Fibroblast of lung (primary cell): Measurements from ENCODE around the gene FKBP2. TPM values are rescaled to one million over a fixed set of nuclear protein-coding genes. Genes with fewer than 3 reads are reported as not detected.

Experiments
- DNase-seq, 2 donors: peaks; one replicate each; pipeline versions ENCODE4 v3.0.0 to v3.0.0-alpha.2; 2010; ENCODE audit warnings: low read depth in 2 of 2
- H2AFZ ChIP-seq: 2 replicates; pipeline ENCODE4 v1.5.1; 2012; ENCODE audit warnings: low read length, control low read depth, inconsistent platforms
- H3K27ac ChIP-seq: 2 replicates; pipeline ENCODE4 v1.5.1; 2011; ENCODE audit warnings: low read length, control low read depth; ENCODE audit not compliant: insufficient read depth
- H3K27me3 ChIP-seq: 2 replicates; pipeline ENCODE4 v1.5.1; 2011; ENCODE audit warnings: mild to moderate bottlenecking, low read length; ENCODE audit not compliant: control insufficient read depth, insufficient read depth
- H3K36me3 ChIP-seq: 2 replicates; pipeline ENCODE4 v1.5.1; 2011; ENCODE audit warnings: low read length; ENCODE audit not compliant: control insufficient read depth, insufficient read depth
- H3K4me1 ChIP-seq: 2 replicates; pipeline ENCODE4 v1.5.1; 2011; ENCODE audit warnings: low read length; ENCODE audit not compliant: control insufficient read depth, insufficient read depth; ENCODE audit errors: extremely low read depth
- H3K4me2 ChIP-seq: 2 replicates; pipeline ENCODE4 v1.5.1; 2011; ENCODE audit warnings: low read length, control low read depth; ENCODE audit not compliant: insufficient read depth; ENCODE audit errors: extremely low read depth
- H3K4me3 ChIP-seq, 4 experiments: fragments of 200-600 bp in 1 of 4; sonication (generic) in 1 of 4; replicated peaks in 1 of 4; 2 replicates each; pipeline ENCODE4 v1.5.1; 2011 to 2016; ENCODE audit warnings: low read length in 4 of 4, low read depth in 3 of 4, mild to moderate bottlenecking in 3 of 4, control low read depth in 2 of 4, inconsistent platforms in 1 of 4, mixed read lengths in 1 of 4; ENCODE audit not compliant: insufficient read depth in 1 of 4; ENCODE audit errors: control extremely low read depth in 1 of 4
- H3K79me2 ChIP-seq: 2 replicates; pipeline ENCODE4 v1.5.1; 2012; ENCODE audit warnings: mild to moderate bottlenecking, low read length, inconsistent platforms; ENCODE audit not compliant: control insufficient read depth, insufficient read depth
- H3K9ac ChIP-seq: 2 replicates; pipeline ENCODE4 v1.5.1; 2011; ENCODE audit warnings: mild to moderate bottlenecking, low read length, control low read depth; ENCODE audit not compliant: insufficient read depth
- H3K9me3 ChIP-seq: 2 replicates; pipeline ENCODE4 v1.5.1; 2012; ENCODE audit warnings: low read depth, low read length; ENCODE audit not compliant: control insufficient read depth, insufficient read depth
- H4K20me1 ChIP-seq: 2 replicates; pipeline ENCODE4 v1.5.1; 2011; ENCODE audit warnings: low read length; ENCODE audit not compliant: control insufficient read depth, insufficient read depth; ENCODE audit errors: extremely low read depth
- EZH2 ChIP-seq: IDR thresholded peaks from 2 replicates; pipeline ENCODE4 v1.5.1; 2012; ENCODE audit warnings: low read length, control low read depth, mild to moderate bottlenecking; ENCODE audit errors: missing control alignments
- polyA plus RNA-seq, 2 donors: library from polyadenylated mRNA; depleted of rRNA in 1 of 2; stranded (reverse) in 1 of 2; unstranded in 1 of 2; fragments of >200 nt; gene quantifications; 2 replicates each; pipeline ENCODE4 v1.2.1, GENCODE V29; 2011 to 2012; ENCODE audit warnings: missing spikeins in 1 of 2
- total RNA-seq: library from RNA; depleted of rRNA; stranded (reverse); fragments of >200 nt; gene quantifications from 2 replicates; pipeline ENCODE4 v1.2.1, GENCODE V29; 2014
- TF ChIP-seq, protein P1 (sequence below), 2 donors: IDR thresholded peaks in 1 of 2; conservative IDR thresholded peaks in 1 of 2; 1 replicate in 1 of 2; 2 replicates in 1 of 2; pipeline ENCODE4 v1.5.1; 2011 to 2012; ENCODE audit warnings: low read length in 2 of 2, control low read depth in 1 of 2, inconsistent platforms in 1 of 2, low read depth in 1 of 2, mild to moderate bottlenecking in 1 of 2

The FKBP2 gene
- total and polyA plus RNA-seq, 2 donors (not counting 1 experiment from before 2014, with no cell fraction given) = 34.7 to 62.9 TPM

- Histone ChIP-seq H3K4me3 (peak within 1 kb of the TSS; percentile 81 to 90 (median 88)), H3K27ac (peak within 1 kb of the TSS; percentile 68), H2AFZ (peak within 1 kb of the TSS; percentile 76), H3K79me2 (peaks cover 8% of the 10 kb centered on the region), H3K9me3 (no peaks in the 10 kb centered on the region), H3K36me3 (peaks cover 9% of the 10 kb centered on the region), H3K9ac (peak within 1 kb of the TSS; percentile 76), H3K27me3 (no peaks in the 10 kb centered on the region), H4K20me1 (no peaks in the 10 kb centered on the region), H3K4me2 (peak within 1 kb of the TSS; percentile 95), H3K4me1 (peaks cover 8% of the 10 kb centered on the region)
- DNase-seq = peak; percentile 71 to 72
- no peak for TF ChIP-seq EZH2
- TF ChIP-seq, protein P1, sequence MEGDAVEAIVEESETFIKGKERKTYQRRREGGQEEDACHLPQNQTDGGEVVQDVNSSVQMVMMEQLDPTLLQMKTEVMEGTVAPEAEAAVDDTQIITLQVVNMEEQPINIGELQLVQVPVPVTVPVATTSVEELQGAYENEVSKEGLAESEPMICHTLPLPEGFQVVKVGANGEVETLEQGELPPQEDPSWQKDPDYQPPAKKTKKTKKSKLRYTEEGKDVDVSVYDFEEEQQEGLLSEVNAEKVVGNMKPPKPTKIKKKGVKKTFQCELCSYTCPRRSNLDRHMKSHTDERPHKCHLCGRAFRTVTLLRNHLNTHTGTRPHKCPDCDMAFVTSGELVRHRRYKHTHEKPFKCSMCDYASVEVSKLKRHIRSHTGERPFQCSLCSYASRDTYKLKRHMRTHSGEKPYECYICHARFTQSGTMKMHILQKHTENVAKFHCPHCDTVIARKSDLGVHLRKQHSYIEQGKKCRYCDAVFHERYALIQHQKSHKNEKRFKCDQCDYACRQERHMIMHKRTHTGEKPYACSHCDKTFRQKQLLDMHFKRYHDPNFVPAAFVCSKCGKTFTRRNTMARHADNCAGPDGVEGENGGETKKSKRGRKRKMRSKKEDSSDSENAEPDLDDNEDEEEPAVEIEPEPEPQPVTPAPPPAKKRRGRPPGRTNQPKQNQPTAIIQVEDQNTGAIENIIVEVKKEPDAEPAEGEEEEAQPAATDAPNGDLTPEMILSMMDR (conservative IDR thresholded peaks at IDR 0.05 in 1 of 2, IDR thresholded peaks at IDR 0.05 in 1 of 2; ENCODE audit: low read depth in 1 of 2, low read length in 2 of 2) = peak; percentile 24 to 28
These were observed 15.0 kb upstream of the FKBP2 start, which contains the start of the genes NUDT22 and TRPT1 for GRCh38 chr11:64225608-64226506. TSS of gene NUDT22 (plus strand) at chr11:64226274. CDS start at chr11:64226653, 379 bp downstream. TSS of gene TRPT1 (minus strand) at chr11:64226186. CDS start at chr11:64225860, 326 bp downstream.

DNA sequence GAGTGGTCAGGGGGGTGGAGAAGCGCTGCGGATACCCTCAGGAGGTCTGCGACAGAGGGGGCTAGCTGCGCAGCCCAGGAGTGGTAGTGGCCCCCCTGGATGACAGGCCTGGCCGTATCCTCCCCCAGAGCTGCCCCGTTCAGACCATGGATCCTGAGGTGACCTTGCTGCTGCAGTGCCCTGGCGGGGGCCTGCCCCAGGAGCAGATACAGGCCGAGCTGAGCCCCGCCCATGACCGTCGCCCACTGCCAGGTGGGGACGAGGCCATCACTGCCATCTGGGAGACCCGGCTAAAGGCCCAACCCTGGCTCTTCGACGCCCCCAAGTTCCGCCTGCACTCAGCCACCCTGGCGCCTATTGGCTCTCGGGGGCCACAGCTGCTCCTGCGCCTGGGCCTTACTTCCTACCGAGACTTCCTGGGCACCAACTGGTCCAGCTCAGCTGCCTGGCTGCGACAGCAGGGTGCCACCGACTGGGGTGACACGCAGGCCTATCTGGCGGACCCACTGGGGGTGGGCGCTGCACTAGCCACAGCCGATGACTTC is 14.3 kb upstream of the FKBP2 start:
- DNase-seq = no peak
- H2AFZ ChIP-seq = no peak overlapping the region

More for the DNA sequence above, 14.3 kb upstream of the FKBP2 start:
- peak overlapping the region; percentile 95 for H3K4me2 ChIP-seq
- H3K27ac ChIP-seq = peak overlapping the region; percentile 68
- peak overlapping the region; percentile 76 for H3K9ac ChIP-seq
- peaks cover 8% of the 10 kb centered on the region for H3K79me2 ChIP-seq
- H4K20me1 ChIP-seq = no peaks in the 10 kb centered on the region
- H3K36me3 ChIP-seq = peaks cover 8% of the 10 kb centered on the region
- TF ChIP-seq EZH2 = no peak
- TF ChIP-seq, protein P1 (conservative IDR thresholded peaks at IDR 0.05 in 1 of 2, IDR thresholded peaks at IDR 0.05 in 1 of 2; ENCODE audit: low read depth in 1 of 2, low read length in 2 of 2) = no peak
- H3K27me3 ChIP-seq = no peaks in the 10 kb centered on the region
- peak overlapping the region; percentile 81 to 90 (median 88) for H3K4me3 ChIP-seq
- no peaks in the 10 kb centered on the region for H3K9me3 ChIP-seq
- peaks cover 10% of the 10 kb centered on the region for H3K4me1 ChIP-seq
